Measurements from ENCODE around the gene IFT43.

Gene IFT43

GRCh38 chr14:75985618-75986438 is at the start of gene IFT43:
IFT43 (plus strand) TSS chr14:75985763; CDS start chr14:75985787, 24 bp downstream.
- peak; percentile 87 for DNase-seq (ENCODE audit: low spot score)

DNA sequence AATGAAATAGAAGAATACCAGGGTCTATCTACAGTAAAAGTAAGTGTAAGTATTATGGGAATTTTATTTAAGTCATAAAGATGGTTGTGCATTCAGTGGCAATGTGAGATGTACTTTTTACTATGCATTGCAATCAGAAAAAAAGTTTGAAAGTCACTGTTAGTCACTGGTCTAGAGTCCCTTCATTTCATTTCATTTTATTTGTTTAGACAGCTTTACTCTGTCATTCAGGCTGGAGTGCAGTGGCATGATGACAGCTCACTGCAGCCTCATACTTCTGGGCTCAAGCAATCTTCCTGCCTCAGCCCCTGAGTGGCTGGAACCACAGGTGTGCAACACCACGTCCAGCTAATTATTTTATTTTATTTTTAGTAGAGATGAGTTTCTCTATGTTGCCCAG is 46.4 kb upstream of the IFT43 start:
- DNase-seq (ENCODE audit: low spot score), result no peak

- no peak for DNase-seq (ENCODE audit: low spot score)
Observed at GRCh38 chr14:75941030-75941429, 44.5 kb upstream of the IFT43 start.

DNA sequence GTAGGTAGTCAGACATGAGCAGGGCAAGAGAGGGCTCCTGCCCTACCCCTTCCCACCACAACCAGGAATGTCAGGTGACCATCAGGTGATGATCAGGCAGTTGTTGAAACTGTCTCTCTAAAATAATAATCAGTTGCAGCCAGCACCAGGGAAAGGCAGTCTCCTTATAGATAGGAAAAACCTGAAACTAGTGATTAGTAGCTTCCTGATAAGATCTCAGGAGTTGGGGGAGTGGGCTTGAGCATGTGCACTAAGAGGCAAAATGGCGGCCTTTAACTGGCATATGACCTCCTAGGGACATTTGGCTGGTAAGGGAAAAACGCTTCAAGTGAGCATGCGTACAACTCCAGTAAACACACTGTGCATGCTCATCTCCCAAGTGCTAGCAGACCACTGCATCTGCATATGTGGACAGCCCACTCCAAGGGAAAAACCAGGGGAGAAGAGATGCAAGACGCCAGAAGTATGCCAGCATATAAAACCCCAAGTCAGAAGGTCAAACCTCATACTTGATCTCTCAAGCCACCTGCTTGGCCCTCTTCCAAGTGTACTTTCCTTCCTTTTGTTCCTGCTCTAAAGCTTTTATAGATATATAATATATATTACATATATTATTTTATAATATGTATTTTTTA is 40.8 kb upstream of the IFT43 start:
- no peak for DNase-seq (ENCODE audit: low spot score)

DNA sequence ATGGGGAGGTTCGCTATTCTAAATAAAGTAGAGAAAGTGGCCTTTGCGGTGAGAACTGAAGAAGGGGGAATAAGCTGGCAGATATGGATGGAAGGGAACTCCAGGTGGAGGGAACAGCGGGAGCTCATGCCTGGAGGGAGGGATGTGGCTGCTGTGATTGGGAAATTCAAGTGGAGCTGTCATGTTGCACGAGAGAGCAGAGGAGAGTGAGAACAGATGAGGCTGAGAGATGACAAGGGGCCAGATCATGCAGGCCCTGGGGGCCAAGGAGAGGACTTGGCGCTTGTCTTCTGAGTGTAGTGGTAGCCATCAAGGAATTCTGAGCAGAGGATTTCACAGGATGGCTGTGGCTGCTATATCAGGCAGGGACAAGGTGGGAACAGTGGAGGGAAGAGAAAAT is 38.8 kb upstream of the IFT43 start:
- no peak for DNase-seq (ENCODE audit: low spot score)

DNA sequence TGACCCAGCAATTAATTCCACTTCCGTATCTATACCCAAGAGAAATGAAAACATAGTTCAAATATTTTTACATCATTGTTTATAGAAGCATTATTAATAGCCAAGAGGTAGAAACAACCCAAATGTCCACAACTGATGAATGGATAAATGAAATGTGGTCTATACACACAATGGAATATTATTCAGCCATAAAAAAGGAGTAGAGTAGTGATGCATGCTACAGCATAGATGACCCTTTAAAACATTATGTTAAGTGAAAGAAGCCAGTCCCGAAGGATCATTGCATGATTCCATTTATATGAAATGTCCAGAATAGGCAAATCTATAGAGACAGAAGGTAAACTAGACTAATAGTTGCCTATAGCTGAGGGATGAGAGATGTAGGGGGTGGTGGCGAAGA is 33.1 kb upstream of the IFT43 start:
- DNase-seq (ENCODE audit: low spot score), result no peak

- DNase-seq (ENCODE audit: low spot score), result no peak
Observed at GRCh38 chr14:75959031-75959430, 26.5 kb upstream of the IFT43 start.

GRCh38 chr14:75960231-75960630 is 25.3 kb upstream of the IFT43 start:
- no peak for DNase-seq (ENCODE audit: low spot score)

DNA sequence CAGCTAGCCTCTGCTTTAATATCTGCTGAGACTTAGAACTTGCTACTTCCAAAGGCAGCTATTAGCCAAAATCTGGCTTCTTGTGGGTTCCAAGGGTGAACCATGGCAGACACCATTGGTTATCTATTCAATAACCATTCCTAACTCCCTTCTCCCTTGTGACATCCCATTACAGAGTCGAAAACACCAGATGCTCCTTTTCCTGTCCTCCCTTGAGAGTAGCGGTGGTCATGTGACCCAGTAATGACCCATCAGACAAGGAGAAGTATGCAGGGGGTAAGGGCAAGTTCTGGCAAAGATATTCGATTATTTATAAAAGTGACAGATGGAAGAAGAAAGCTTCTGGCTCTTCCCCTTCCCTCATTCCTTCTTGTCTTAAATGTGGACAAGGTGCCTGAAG is 23.9 kb upstream of the IFT43 start:
- no peak for DNase-seq (ENCODE audit: low spot score)

DNA sequence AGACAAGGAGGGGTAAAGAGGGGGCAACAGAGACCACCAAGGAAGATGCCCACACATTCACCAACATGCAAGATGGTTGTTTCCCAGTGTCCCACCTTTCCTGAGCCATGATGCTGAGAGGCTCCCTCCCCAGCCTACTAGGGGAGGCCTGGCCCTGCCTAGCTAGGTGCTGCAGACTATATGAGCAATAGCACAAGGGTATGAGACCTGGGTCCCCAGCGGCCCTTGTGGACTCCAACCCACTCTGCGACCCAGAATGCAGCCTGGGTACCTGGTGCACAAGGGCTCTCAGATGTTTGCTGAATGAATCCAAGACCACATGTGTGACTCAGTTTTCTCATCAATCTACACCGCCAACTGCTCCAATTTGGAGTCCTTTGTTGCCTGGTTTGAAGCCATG is 17.7 kb upstream of the IFT43 start:
- DNase-seq (ENCODE audit: low spot score), result no peak

GRCh38 chr14:75968456-75968855 is 17.1 kb upstream of the IFT43 start:
- DNase-seq (ENCODE audit: low spot score), result no peak

GRCh38 chr14:75969126-75969525 is 16.4 kb upstream of the IFT43 start:
- no peak for DNase-seq (ENCODE audit: low spot score)

DNA sequence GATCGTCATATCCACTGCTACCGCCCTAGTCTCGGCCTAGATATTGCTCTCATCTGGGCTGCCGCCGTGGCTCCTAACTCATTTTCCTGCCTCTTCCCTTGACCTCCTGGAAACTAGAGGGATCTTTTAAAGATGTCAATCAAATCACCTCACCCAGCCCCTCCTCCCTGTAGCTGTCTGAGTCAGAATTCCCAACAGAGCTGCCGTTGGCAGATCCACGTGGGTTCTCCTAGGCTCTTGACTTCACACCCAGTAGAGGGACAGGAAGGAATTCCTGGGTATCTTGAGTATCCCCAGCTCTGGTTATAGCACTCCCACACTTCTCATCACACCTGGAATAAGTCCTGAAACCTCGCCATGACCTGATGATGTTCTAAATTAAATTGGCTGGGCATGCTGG is 15.7 kb upstream of the IFT43 start:
- DNase-seq (ENCODE audit: low spot score), result no peak

DNA sequence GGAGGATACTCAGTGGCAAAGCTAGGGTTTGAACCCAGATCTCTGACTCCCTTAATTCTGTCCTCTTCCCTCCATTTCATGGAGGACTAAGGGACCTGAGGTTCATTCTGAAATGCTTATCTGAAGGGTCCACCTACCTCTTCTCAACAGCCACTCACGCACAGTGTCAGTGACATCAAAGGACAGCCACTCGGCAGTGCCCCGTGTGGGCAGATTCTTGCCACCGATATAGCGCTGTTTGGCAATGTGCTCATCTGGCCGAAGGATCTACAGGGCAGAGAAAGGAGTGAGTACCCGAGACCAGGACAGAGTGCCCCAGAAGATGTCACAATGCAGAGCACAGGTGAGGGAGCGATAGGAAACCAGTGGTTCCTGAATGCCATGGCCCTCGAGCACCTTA is 14.6 kb upstream of the IFT43 start:
- DNase-seq (ENCODE audit: low spot score), result no peak

DNA sequence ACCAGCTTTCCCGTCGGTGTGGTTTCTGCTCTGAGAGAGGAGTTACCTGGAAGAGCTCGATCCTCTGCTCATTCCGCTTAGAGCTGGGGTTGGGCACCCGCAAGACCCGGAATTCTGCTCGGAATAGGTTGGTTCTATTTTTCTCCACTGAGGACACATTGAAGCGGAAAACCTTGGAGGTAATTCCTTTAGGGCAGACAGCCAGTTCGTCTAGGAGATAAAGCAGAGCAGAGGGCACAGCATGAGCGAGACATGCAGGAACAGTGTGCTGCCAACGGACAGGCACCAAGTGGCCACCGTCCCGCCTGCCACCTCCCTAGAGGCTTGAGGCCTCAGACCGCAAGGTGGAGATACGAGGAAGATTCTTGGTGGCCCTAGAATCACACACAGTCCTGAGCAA is 14.1 kb upstream of the IFT43 start:
- DNase-seq (ENCODE audit: low spot score), result no peak

DNA sequence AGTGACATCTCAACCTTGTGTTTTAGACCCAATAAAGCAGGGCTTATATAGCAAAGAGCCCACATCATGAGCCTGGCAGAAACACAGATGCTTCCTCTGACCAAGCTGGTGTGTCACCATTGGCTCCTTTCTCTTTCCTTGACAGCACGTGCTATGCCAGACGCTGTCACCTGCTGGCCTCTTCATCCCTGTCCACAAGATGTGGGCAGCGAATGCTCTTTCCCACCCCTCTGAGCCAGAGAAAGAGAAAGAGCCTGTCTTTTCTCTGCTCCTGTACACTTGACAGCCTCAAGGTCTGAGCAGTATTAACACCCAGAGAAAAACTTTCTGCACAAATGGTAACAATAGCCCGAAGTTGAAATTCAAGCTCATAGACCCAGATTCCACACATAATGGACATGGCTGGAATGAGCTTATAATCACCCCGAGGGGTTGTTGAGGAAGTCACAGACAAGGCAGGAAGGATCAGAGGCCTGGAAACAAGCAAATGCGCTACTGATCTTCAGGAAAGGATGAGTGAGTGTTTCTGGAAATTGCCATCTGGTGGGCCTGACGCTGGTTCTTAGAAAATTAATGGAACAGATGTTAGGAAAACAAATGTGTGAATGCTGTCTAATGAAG is 12.7 kb upstream of the IFT43 start:
- DNase-seq (ENCODE audit: low spot score), result no peak

DNA sequence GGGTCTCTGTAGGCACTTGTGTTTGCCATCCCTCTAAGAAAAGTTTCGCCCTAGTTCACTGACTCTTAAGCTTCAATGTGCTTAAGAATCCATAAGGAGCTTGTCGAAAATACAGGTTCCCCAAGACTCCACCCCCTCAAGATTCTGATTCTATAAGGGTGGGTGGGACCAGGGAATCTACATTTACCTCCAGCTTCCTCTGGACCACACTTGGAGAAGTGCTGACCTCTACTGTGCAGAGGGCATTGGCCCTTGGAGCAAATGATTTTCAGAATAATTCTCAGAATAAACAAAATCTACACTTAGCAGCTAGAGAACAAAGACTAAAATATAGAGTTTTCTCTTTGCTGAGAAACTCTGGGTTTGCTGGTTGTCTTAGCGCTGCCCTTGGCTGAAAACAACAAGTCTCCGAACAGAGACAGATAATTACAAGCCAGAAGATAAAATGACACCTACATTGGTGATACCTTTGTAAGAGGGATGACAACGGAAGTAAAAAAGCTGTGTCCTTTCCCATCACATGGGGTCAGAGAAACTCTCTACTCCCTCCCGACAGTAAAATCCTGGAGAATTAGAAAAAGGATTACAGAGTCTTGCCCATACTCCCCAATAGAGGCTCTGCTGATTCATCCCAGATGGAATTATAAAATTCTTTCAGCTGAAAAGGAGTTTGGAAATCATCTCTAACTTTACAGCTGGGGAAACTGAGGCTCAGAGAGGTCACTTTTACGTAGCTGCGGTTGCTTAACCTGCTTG is 8.6 kb upstream of the IFT43 start:
- no peak for DNase-seq (ENCODE audit: low spot score)

DNA sequence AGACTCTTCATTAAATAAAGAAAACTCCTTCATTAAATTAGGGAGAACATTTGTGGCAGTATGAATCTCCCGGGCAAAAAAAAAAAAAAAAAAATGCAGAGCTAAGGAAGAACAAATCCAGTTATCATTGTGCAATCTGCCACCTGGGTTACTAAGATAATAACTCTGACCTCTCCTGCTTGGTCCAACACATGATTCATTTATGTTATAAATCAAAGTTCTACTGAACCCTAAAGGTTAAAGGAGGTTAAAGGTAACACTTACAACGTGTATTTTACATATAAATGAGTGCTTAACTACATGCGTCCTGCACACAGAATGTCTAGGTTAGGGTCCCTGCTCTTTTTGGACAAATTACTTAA is 8.0 kb upstream of the IFT43 start:
- DNase-seq (ENCODE audit: low spot score), result no peak

GRCh38 chr14:75978249-75978731 is 7.3 kb upstream of the IFT43 start:
- DNase-seq (ENCODE audit: low spot score), result no peak

GRCh38 chr14:75979071-75979571 is 6.4 kb upstream of the IFT43 start:
- DNase-seq (ENCODE audit: low spot score), result peak; percentile 9

- no peak for DNase-seq (ENCODE audit: low spot score)
Observed at GRCh38 chr14:75979648-75980565, 5.7 kb upstream of the IFT43 start.

Measured in activated CD4-positive, alpha-beta T cell treated with anti-CD3 and anti-CD28 coated beads, Interleukin-2, Interleukin-4, amounts not matched to agents 100 ng/mL and 50 ng/mL, durations not matched to agents 16 hours and 8 hours (primary cell).